ENCODE data around the gene FOXP3.

Gene FOXP3

DNA sequence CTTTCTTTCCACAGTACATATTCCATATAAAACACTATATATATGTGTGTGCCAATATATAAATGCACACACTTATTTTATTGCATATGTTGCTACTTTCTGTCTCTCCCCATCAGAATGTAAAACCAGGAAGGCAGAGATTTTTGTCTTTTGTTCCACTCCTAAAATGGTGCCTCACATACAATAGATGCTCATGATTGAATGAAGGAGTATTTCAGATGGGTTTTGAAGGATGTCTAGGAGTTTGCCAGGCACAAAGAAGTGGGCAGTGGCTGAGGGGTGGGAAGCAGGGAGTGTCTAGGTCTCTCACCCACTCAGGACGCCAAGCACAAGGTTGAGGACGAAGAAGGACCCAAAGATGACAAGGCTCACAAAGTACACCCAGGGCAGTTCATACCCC lies 36.8 kb downstream of the FOXP3 start:
- no peak overlapping the region for H3K4me3 ChIP-seq (ENCODE audit: control insufficient read depth, low read depth, low read length)
- TF ChIP-seq, protein P1, sequence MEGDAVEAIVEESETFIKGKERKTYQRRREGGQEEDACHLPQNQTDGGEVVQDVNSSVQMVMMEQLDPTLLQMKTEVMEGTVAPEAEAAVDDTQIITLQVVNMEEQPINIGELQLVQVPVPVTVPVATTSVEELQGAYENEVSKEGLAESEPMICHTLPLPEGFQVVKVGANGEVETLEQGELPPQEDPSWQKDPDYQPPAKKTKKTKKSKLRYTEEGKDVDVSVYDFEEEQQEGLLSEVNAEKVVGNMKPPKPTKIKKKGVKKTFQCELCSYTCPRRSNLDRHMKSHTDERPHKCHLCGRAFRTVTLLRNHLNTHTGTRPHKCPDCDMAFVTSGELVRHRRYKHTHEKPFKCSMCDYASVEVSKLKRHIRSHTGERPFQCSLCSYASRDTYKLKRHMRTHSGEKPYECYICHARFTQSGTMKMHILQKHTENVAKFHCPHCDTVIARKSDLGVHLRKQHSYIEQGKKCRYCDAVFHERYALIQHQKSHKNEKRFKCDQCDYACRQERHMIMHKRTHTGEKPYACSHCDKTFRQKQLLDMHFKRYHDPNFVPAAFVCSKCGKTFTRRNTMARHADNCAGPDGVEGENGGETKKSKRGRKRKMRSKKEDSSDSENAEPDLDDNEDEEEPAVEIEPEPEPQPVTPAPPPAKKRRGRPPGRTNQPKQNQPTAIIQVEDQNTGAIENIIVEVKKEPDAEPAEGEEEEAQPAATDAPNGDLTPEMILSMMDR (IDR thresholded peaks at IDR 0.05; ENCODE audit: control insufficient read depth, insufficient read depth, low read depth, low read length, missing control alignments) = no peak
- DNase-seq (ENCODE audit: low read depth) = no peak

DNA sequence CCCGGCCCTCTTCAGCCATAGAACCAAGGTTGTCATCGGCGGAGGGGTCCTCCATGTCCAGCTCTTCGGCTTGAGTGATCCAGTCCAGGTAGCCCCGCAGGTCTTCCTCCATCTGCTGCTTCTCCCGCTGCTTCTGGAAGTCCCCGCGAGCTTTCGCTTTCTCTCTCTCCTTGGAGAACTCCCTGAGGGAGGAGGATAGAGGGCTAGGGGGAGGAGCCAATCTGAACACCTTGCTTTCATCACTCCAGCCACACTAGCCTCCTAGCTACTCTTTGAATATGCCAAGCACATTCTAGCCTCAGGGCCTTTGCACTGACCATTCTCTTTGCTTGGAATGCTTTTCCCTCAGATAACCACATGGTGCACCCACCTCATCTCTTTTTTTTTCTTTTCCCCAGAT lies 37.6 kb downstream of the FOXP3 start:
- H3K4me3 ChIP-seq (ENCODE audit: control insufficient read depth, low read depth, low read length) = no peak overlapping the region
- no peak for DNase-seq (ENCODE audit: low read depth)
- TF ChIP-seq, protein P1 (IDR thresholded peaks at IDR 0.05; ENCODE audit: control insufficient read depth, insufficient read depth, low read depth, low read length, missing control alignments) = no peak

DNA sequence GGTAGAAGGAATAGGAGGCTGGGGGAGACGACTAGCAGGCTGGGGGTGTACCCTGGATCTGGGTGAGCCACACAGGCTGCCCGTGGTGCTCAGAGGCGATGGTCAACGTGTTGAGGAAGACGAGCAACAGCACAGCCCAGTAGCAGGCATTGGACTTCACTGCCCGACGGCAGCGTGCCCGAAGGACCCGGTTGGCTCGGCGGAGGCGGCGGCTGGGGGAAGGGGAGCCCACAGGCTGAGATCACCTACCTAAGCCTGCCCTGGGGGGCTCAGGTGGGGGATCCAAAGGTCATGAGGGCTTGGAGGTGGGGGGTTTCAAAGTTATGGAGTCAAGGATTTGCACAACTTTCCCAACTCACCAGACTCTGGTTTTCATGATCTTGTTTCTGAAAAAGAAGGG lies 38.7 kb downstream of the FOXP3 start:
- H3K4me3 ChIP-seq (ENCODE audit: control insufficient read depth, low read depth, low read length) = no peak overlapping the region
- TF ChIP-seq, protein P1 (IDR thresholded peaks at IDR 0.05; ENCODE audit: control insufficient read depth, insufficient read depth, low read depth, low read length, missing control alignments) = no peak
- DNase-seq (ENCODE audit: low read depth) = no peak

DNA sequence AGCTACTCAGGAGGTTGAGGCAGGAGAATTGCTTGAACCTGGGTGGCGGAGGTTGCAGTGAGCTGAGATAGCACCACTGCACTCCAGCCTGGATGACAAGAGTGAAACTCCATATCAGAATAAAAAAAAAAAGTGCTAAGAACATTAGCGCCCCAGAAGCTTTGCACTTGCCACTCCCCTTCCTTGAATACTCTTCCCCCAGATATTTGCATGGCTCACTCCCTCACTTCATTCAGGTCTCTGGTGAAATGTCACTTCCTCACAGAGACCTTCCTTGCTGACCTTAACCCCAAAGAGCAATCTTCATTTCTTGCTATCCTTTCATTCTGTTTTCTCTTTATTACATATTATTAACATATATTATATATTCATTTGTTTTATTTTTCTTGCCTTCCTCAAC lies 42.6 kb downstream of the FOXP3 start:
- H3K4me3 ChIP-seq (ENCODE audit: control insufficient read depth, low read depth, low read length) = no peak overlapping the region
- TF ChIP-seq, protein P1 (IDR thresholded peaks at IDR 0.05; ENCODE audit: control insufficient read depth, insufficient read depth, low read depth, low read length, missing control alignments) = no peak
- DNase-seq (ENCODE audit: low read depth) = no peak

DNA sequence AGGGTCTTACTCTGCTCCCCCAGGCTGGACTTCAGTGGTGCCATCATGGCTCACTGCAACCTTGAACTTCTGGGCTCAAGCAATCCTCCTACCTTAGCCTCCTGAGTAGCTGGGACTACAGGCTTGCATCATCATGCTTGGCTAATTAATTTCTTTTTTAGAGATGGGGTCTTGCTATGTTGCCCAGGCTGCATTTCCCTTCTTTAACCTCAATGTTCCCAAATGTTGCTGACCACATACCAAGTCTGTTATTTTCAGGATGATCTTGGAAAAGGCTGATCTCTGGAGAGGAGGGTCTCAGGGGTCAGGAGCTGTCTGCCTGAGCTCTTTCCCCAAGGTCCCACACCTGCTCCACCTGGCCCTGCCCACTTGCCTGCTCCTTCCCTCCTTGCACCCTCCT lies 44.4 kb downstream of the FOXP3 start:
- no peak for DNase-seq (ENCODE audit: low read depth)
- TF ChIP-seq, protein P1 (IDR thresholded peaks at IDR 0.05; ENCODE audit: control insufficient read depth, insufficient read depth, low read depth, low read length, missing control alignments) = no peak
- no peak overlapping the region for H3K4me3 ChIP-seq (ENCODE audit: control insufficient read depth, low read depth, low read length)

DNA sequence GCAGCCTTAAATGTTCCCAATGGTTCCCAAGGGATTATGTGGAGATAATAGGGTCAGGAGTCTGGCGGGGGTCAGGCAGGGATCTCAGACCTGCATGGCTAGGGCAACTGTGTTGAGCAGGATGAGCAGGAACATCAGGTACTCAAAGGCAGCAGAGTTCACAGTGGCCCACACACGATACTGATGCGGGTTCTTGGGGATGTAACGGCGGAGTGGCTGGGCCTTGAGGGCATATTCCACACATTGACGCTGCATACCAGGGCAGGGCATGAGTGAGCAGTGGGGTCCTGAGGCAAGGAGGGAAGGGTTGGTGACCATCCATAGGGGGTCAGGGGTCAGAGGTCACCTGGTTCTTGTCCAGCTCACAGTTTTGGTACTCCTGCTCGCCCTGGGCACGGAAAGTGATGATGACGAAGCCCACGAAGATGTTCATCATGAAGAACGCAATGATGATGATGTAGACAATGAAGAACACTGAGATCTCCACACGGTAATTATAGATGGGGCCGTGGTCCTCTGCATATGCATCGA lies 49.4 kb downstream of the FOXP3 start:
- no peak overlapping the region for H3K4me3 ChIP-seq (ENCODE audit: control insufficient read depth, low read depth, low read length)
- TF ChIP-seq, protein P1 (IDR thresholded peaks at IDR 0.05; ENCODE audit: control insufficient read depth, insufficient read depth, low read depth, low read length, missing control alignments) = no peak
- DNase-seq (ENCODE audit: low read depth) = no peak

DNA sequence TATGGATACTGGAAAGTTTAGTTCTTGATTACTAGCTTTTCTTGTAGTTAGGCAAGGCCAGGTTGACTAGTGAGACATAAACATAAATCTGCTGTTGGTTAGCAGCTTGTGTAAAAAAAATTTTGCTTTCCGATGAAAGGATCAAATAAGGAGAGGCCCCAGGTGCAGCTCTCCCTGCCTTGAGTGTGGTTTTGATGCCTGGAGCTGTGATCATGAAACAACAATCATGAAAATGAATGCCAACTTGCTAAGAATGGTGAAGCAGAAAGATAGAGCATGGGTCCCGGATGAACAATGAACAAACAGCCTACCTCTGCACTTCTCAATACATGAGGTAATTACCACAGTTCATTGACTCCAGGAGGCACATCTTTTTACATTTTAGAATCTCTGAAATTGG lies 50.1 kb downstream of the FOXP3 start:
- no peak for DNase-seq (ENCODE audit: low read depth)
- TF ChIP-seq, protein P1 (IDR thresholded peaks at IDR 0.05; ENCODE audit: control insufficient read depth, insufficient read depth, low read depth, low read length, missing control alignments) = no peak

More for the DNA sequence above, 50.1 kb downstream of the FOXP3 start:
- no peak overlapping the region for H3K4me3 ChIP-seq (ENCODE audit: control insufficient read depth, low read depth, low read length)

Measured in AG09309 (cell line).